RWPE1 (cell line): ENCODE data around the gene PLSCR5.

ENCODE experiments used
- CTCF ChIA-PET: fragments of 350-600 bp; sonication (Branson Sonifier 250); formaldehyde crosslinking; extraction: SDS; loops from one replicate; lab custom pipeline; 2021; lab: Yijun Ruan, JAX
- POLR2A ChIA-PET: fragments of 400-600 bp; formaldehyde crosslinking; extraction: SDS; loops from one replicate; lab custom pipeline; 2020; ENCODE audit warnings: antibody characterized with exemption; ENCODE audit not compliant: low non-redundant PET; lab: Yijun Ruan, JAX
- DNase-seq: peaks from one replicate; pipeline ENCODE4 v3.0.0; 2012; ENCODE audit warnings: low spot score
- H3K27ac ChIP-seq: fragments of 450-650 bp; 2 replicates; pipeline ENCODE4 v1.5.1; 2017
- CTCF ChIP-seq: fragments of 450-650 bp; conservative IDR thresholded peaks from 2 replicates; pipeline ENCODE4 v1.5.1; 2017; ENCODE audit warnings: low read depth, mild to moderate bottlenecking

PLSCR5 gene

GRCh38 chr3:146625186-146625775 is 20.1 kb upstream of the PLSCR5 start:
- ChIA-PET POLR2A (no interaction called here), CTCF (no interaction called here)
- no peak for TF ChIP-seq CTCF
- DNase-seq = no peak
- no peak overlapping the region for H3K27ac ChIP-seq

GRCh38 chr3:146621723-146622122 is 16.6 kb upstream of the PLSCR5 start:
- TF ChIP-seq CTCF = no peak
- POLR2A ChIA-PET = no interaction called here
- CTCF ChIA-PET = no interaction called here
- H3K27ac ChIP-seq = no peak overlapping the region
- DNase-seq = no peak

GRCh38 chr3:146612015-146612414 is 6.9 kb upstream of the PLSCR5 start:
- no peak overlapping the region for H3K27ac ChIP-seq
- CTCF ChIA-PET = interaction anchor here (0.6 to 1.1 kb wide), 3 partner anchors 26 to 221 kb away, joined by 3 to 7 read pairs (median 3); no protein-coding TSS in a partner anchor
- POLR2A ChIA-PET = no interaction called here
- TF ChIP-seq CTCF = no peak
- DNase-seq = no peak

- TF ChIP-seq CTCF = no peak
- ChIA-PET CTCF (interaction anchor here (0.6 kb wide), 1 partner anchor 12 kb away, joined by 5 read pairs; no protein-coding TSS in a partner anchor), POLR2A (no interaction called here)
- H3K27ac ChIP-seq = no peak overlapping the region
- no peak for DNase-seq
These were observed 6.0 kb upstream of the PLSCR5 start for GRCh38 chr3:146611096-146611495.

GRCh38 chr3:146598535-146598934 is 6.6 kb downstream of the PLSCR5 start:
- no peak for TF ChIP-seq CTCF
- DNase-seq = no peak
- ChIA-PET POLR2A (no interaction called here), CTCF (no interaction called here)
- no peak overlapping the region for H3K27ac ChIP-seq

GRCh38 chr3:146594843-146595482 is 10.2 kb downstream of the PLSCR5 start:
- TF ChIP-seq CTCF = peak; percentile 54; the same call in 1 of the 2 replicates
- ChIA-PET POLR2A (no interaction called here), CTCF (interaction anchor here (0.7 to 1.3 kb wide), 7 partner anchors 10 to 991 kb away, joined by 3 to 9 read pairs (median 4); partner anchors contain the start of gene PLSCR5)
- DNase-seq = no peak
- H3K27ac ChIP-seq = no peak overlapping the region
